22Rv1 (cell line): ENCODE results near the gene SAMD4A.

Experiments used
- H3K27ac ChIP-seq: fragments of 450-650 bp; 2 replicates; pipeline ENCODE4 v1.5.1; 2017
- ZFX ChIP-seq: fragments of 450-650 bp; IDR thresholded peaks from 2 replicates; pipeline ENCODE4 v1.6.1; 2017; ENCODE audit warnings: antibody characterized with exemption, borderline replicate concordance
- TF ChIP-seq, protein P1 (sequence below): fragments of 450-650 bp; IDR thresholded peaks from 2 replicates; pipeline ENCODE4 v1.5.1; 2017; ENCODE audit warnings: mild to moderate bottlenecking

The SAMD4A gene

DNA sequence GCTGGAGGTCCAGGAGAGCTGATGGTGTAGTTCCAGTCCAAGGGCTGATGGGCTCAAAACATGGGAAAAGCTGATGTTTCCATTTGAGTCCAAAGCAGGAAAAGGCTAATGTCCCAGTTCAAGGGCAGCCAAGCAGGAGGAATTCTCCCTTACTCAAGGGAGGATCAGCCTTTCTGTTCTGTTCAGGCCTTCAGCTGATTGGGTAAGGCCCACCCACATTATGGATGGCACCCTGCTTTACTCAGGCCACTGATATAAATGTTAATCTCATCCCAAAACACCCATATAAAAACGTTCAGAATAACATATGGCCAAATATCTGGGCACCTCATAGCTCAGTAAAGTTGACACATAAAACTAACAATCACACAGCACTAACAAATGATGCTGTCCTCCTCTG, 64.1 kb downstream of the SAMD4A start:
- H3K27ac ChIP-seq, result no peak overlapping the region
- no peak for TF ChIP-seq ZFX
- TF ChIP-seq, protein P1, sequence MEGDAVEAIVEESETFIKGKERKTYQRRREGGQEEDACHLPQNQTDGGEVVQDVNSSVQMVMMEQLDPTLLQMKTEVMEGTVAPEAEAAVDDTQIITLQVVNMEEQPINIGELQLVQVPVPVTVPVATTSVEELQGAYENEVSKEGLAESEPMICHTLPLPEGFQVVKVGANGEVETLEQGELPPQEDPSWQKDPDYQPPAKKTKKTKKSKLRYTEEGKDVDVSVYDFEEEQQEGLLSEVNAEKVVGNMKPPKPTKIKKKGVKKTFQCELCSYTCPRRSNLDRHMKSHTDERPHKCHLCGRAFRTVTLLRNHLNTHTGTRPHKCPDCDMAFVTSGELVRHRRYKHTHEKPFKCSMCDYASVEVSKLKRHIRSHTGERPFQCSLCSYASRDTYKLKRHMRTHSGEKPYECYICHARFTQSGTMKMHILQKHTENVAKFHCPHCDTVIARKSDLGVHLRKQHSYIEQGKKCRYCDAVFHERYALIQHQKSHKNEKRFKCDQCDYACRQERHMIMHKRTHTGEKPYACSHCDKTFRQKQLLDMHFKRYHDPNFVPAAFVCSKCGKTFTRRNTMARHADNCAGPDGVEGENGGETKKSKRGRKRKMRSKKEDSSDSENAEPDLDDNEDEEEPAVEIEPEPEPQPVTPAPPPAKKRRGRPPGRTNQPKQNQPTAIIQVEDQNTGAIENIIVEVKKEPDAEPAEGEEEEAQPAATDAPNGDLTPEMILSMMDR, result no peak

DNA sequence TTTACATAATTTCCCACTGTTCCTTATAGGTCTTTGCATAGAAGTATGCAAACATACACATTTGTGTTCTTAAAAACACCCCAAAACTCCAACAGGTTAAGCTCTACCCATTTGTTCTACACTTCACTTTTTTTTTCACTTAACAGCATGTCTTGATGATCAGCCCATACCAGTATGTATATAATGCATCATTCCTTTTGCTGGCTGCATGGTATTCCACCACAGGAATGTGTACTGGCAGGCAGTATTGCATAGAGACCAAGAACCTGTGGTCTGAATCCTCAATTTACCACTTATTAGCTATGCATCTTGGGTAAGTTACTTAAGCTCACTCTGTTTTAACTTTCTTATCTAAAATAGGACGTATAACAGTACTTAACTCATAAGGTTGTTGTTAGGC, 65.5 kb downstream of the SAMD4A start:
- H3K27ac ChIP-seq, result no peak overlapping the region
- TF ChIP-seq ZFX, result no peak
- TF ChIP-seq, protein P1, result no peak

DNA sequence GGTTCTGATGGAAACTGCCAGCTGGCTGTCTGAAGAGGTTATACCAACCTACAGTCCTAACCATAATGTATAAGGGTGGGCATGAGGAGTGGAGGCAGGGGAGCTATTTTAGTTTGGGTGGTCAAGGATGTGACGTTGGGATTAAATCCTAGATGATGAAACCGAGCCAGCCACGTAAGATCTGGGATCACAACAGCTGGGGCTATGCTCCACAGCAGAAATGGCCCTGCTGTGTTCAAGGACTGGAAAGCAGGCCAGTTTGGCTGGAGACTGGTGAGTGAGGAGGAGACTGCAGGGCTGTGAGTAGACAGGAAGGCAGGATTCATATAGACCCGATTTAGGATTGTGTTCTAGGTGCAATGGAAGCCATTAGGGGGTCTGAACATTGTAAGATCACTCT, 66.1 kb downstream of the SAMD4A start:
- H3K27ac ChIP-seq, result no peak overlapping the region
- TF ChIP-seq ZFX, result no peak
- TF ChIP-seq, protein P1, result no peak

DNA sequence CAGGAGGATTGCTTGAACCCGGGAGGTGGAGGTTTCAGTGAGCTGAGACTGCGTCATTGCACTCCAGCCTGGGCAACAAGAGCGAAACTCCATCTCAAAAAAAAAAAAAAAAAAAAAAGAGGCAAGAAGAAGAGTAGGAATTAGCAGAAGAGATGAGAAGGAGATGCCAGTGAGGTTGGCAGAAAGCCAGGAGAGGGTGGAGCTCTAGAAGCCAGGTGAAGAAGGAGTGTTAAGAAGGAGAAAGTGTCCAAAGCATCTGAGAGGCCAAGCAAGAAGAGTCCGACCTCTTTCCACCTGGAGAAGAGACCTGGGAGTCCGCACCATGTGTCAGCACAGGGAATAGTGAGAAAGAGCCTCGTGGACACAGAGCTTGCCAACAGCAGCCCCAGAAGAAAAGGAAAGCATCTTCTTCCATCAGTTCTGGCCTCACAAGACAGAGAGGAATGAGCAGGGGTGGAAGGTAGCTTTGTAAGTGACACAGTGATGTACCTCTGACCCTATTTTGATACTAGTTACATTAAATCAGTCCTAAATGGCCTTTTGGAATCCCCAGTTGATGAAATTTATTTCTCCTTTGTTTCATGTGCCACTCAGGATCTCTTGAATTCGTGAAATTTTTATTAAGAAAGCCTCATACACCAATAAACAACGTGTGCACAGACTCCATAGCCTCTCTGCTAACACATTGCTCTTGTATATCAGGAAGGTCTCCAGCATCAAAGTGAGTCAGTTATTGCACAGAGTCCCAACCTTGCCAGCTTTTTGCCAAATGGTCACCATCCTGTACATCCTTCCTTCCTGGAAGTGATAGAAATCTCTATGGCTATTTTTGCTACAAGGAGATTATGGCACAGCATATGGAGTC, 70.6 kb downstream of the SAMD4A start:
- TF ChIP-seq ZFX, result no peak
- TF ChIP-seq, protein P1, result no peak
- H3K27ac ChIP-seq, result no peak overlapping the region

DNA sequence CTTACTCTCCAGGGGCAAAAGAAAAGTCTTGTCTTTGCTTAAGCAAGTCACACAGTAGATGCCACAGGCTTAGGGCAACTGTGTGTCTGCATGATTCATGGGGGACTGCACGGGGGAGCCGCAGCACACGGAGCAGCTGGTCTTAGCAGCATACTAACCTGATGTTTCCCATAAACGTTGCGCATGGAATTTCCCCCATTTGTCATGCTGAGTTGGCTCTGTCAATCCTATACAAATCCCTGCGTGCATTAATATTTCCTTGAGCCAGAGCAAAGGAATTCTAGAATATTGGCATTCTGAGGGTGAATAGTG, 71.2 kb downstream of the SAMD4A start:
- TF ChIP-seq, protein P1, result no peak
- no peak overlapping the region for H3K27ac ChIP-seq

DNA sequence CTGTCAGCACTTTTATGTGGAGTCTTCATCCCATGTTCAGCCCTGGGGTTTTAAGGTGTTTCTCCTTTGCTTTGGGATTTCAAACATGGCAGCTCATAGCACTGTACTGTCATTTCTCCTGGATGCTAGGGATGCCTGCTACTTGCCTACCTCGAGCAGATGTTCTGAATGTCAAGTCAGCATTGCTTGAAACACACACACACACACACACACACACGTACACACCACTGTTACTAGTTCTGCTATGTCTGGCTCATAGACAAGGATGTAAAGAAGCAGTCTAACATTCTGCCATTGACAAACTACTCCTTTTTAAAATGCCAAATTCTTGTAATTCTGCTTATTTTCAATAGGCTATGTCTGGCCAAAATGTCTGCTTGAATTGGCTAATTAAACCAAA, 72.7 kb downstream of the SAMD4A start:
- TF ChIP-seq ZFX, result no peak
- TF ChIP-seq, protein P1, result no peak
- no peak overlapping the region for H3K27ac ChIP-seq

DNA sequence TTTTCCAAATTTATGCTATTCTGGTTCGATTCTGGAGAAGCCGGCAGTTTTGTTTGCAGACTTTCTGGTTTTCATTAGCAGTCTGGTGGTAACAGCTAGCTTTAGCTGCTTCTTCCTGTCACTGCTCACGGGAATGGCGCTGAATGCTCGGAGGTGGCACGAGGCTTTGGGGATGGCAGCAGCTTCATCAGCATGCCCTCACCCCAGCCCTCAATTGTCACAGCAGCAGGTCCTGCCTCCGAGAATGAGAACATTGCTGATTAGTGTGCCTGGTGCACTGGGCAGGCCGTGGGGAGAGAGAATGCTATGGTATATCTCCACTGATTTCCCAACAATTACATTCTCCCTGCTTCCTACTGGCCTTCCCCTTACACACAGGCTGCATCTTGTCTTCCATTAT, 73.6 kb downstream of the SAMD4A start:
- H3K27ac ChIP-seq, result no peak overlapping the region
- TF ChIP-seq, protein P1, result no peak
- no peak for TF ChIP-seq ZFX
